ENCODE results near the gene ZFP37.
A peak's percentile ranks its signal among the peaks of the same experiment; 100 is the strongest.
"Not testable (repeated sequence)": the region's sequence is repeated elsewhere in the genome, so short reads cannot be mapped to it uniquely, and the experiment has no call there.

The ZFP37 gene
- total RNA-seq: 8.8 to 9.5 reads per million in 2 donors

- DNase-seq: peak; percentile 31
These were observed at the start of gene ZFP37 for GRCh38 chr9:113056191-113057106. ZFP37 (minus strand) TSS chr9:113056724; CDS start chr9:113056688, 36 bp downstream.

GRCh38 chr9:113105345-113105744 lies 48.8 kb upstream of the ZFP37 start:
- not testable (repeated sequence) for DNase-seq

- no peak for DNase-seq
These were observed 39.0 kb upstream of the ZFP37 start for GRCh38 chr9:113095561-113095960.

GRCh38 chr9:113089924-113090323 lies 33.4 kb upstream of the ZFP37 start:
- not testable (repeated sequence) for DNase-seq

- not testable (repeated sequence) for DNase-seq
These were observed 32.6 kb upstream of the ZFP37 start for GRCh38 chr9:113089143-113089505.

GRCh38 chr9:113088456-113089142 lies 32.1 kb upstream of the ZFP37 start:
- DNase-seq: not testable (repeated sequence)

GRCh38 chr9:113062932-113063310 lies 6.4 kb upstream of the ZFP37 start:
- DNase-seq: not testable (repeated sequence)

GRCh38 chr9:113062256-113062931 lies 5.9 kb upstream of the ZFP37 start:
- DNase-seq: not testable (repeated sequence)

- DNase-seq: not testable (repeated sequence)
These were observed 4.7 kb upstream of the ZFP37 start for GRCh38 chr9:113061072-113061850.

GRCh38 chr9:113059581-113060284 lies 3.2 kb upstream of the ZFP37 start:
- not testable (repeated sequence) for DNase-seq

- DNase-seq: no peak
These were observed 669 bp upstream of the ZFP37 start for GRCh38 chr9:113057193-113057592.

- no peak for DNase-seq
These were observed 13.5 kb downstream of the ZFP37 start for GRCh38 chr9:113042884-113043657.

GRCh38 chr9:113026200-113026599 lies 30.3 kb downstream of the ZFP37 start:
- DNase-seq: no peak

GRCh38 chr9:113018247-113018646 lies 38.3 kb downstream of the ZFP37 start:
- no peak for DNase-seq

- no peak for DNase-seq
These were observed 44.0 kb downstream of the ZFP37 start for GRCh38 chr9:113012492-113012891.

GRCh38 chr9:113011911-113012381 lies 44.6 kb downstream of the ZFP37 start, which contains the start of gene ZNF883:
ZNF883 (minus strand) TSS chr9:113012192.
- no peak for DNase-seq

- no peak for DNase-seq
These were observed 50.7 kb downstream of the ZFP37 start for GRCh38 chr9:113005777-113006176.

- DNase-seq: no peak
These were observed 59.1 kb downstream of the ZFP37 start for GRCh38 chr9:112997236-112997941.

Measured in activated gamma-delta T cell (primary cell).